ENCODE data around the gene PLPP1.

PLPP1 gene

GRCh38 chr5:55471468-55471867, 63.3 kb downstream of the PLPP1 start:
- Histone ChIP-seq H3K27ac (replicated peaks) (no peak overlapping the region), H3K27me3 (ENCODE audit: insufficient read depth, poor library complexity, severe bottlenecking) (no peaks in the 10 kb centered on the region), H3K4me3 (replicated peaks; ENCODE audit: insufficient read depth, low read length) (no peak overlapping the region)
- TF ChIP-seq POLR2AphosphoS5 (IDR thresholded peaks at IDR 0.05; ENCODE audit: low read depth) (no peak), GABPA (IDR thresholded peaks at IDR 0.05; ENCODE audit: low read depth) (no peak), SPI1 (IDR thresholded peaks at IDR 0.05; ENCODE audit: borderline replicate concordance, low read depth) (no peak), CTCF (IDR thresholded peaks at IDR 0.05; ENCODE audit: insufficient read depth, low read length) (no peak)
- TF ChIP-seq, protein P1, sequence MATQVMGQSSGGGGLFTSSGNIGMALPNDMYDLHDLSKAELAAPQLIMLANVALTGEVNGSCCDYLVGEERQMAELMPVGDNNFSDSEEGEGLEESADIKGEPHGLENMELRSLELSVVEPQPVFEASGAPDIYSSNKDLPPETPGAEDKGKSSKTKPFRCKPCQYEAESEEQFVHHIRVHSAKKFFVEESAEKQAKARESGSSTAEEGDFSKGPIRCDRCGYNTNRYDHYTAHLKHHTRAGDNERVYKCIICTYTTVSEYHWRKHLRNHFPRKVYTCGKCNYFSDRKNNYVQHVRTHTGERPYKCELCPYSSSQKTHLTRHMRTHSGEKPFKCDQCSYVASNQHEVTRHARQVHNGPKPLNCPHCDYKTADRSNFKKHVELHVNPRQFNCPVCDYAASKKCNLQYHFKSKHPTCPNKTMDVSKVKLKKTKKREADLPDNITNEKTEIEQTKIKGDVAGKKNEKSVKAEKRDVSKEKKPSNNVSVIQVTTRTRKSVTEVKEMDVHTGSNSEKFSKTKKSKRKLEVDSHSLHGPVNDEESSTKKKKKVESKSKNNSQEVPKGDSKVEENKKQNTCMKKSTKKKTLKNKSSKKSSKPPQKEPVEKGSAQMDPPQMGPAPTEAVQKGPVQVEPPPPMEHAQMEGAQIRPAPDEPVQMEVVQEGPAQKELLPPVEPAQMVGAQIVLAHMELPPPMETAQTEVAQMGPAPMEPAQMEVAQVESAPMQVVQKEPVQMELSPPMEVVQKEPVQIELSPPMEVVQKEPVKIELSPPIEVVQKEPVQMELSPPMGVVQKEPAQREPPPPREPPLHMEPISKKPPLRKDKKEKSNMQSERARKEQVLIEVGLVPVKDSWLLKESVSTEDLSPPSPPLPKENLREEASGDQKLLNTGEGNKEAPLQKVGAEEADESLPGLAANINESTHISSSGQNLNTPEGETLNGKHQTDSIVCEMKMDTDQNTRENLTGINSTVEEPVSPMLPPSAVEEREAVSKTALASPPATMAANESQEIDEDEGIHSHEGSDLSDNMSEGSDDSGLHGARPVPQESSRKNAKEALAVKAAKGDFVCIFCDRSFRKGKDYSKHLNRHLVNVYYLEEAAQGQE (IDR thresholded peaks at IDR 0.05; ENCODE audit: insufficient replicate concordance, low read depth) = no peak
- DNase-seq (ENCODE audit: low read depth in 1 of 2, low spot score in 1 of 2) = no peak

DNA sequence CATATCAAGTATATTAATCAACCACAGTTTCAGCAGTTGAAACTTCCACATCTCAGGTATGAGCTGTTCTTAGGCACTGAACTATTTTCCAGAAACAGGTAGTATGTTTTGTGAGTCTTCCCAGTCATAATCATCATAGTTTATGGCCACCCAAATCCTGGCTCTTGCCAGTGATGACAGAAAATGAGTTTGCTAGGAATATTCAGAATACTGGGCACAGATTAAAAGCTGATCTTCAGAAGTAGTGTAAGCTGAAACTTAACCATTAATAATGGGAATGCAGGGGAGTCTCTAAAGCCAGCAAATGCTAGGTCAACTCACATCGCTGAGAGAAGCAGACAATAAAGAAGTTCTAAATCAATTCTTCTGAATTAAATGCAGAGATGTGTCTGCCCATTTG, 64.5 kb downstream of the PLPP1 start:
- TF ChIP-seq POLR2AphosphoS5 (IDR thresholded peaks at IDR 0.05; ENCODE audit: low read depth) (no peak), GABPA (IDR thresholded peaks at IDR 0.05; ENCODE audit: low read depth) (no peak), CTCF (IDR thresholded peaks at IDR 0.05; ENCODE audit: insufficient read depth, low read length) (no peak), SPI1 (IDR thresholded peaks at IDR 0.05; ENCODE audit: borderline replicate concordance, low read depth) (no peak)
- TF ChIP-seq, protein P1 (IDR thresholded peaks at IDR 0.05; ENCODE audit: insufficient replicate concordance, low read depth) = no peak
- no peak overlapping the region for H3K4me3 ChIP-seq (replicated peaks; ENCODE audit: insufficient read depth, low read length)
- DNase-seq (ENCODE audit: low read depth in 1 of 2, low spot score in 1 of 2) = no peak
- H3K27me3 ChIP-seq (ENCODE audit: insufficient read depth, poor library complexity, severe bottlenecking) = no peaks in the 10 kb centered on the region
- no peak overlapping the region for H3K27ac ChIP-seq (replicated peaks)

- no peak overlapping the region for H3K27ac ChIP-seq (replicated peaks)
- TF ChIP-seq, protein P1 (IDR thresholded peaks at IDR 0.05; ENCODE audit: insufficient replicate concordance, low read depth) = no peak
- TF ChIP-seq SPI1 (IDR thresholded peaks at IDR 0.05; ENCODE audit: borderline replicate concordance, low read depth) = no peak
- TF ChIP-seq GABPA (IDR thresholded peaks at IDR 0.05; ENCODE audit: low read depth) = no peak
- TF ChIP-seq POLR2AphosphoS5 (IDR thresholded peaks at IDR 0.05; ENCODE audit: low read depth) = no peak
- no peak for TF ChIP-seq CTCF (IDR thresholded peaks at IDR 0.05; ENCODE audit: insufficient read depth, low read length)
- DNase-seq (ENCODE audit: low read depth in 1 of 2, low spot score in 1 of 2) = no peak
- H3K4me3 ChIP-seq (replicated peaks; ENCODE audit: insufficient read depth, low read length) = no peak overlapping the region
- no peaks in the 10 kb centered on the region for H3K27me3 ChIP-seq (ENCODE audit: insufficient read depth, poor library complexity, severe bottlenecking)
These were observed 64.9 kb downstream of the PLPP1 start for GRCh38 chr5:55469839-55470238.
